Endothelial cell of umbilical vein (primary cell): ENCODE data around the gene CDH11. TPM values are rescaled to one million over a fixed set of nuclear protein-coding genes. Genes with fewer than 3 reads are reported as not detected.

Experiments
- BruUV-seq: library from RNA; stranded (reverse); fragments of 400-500 nt; replicated peaks from 2 replicates; lab custom pipeline; 2021; lab: Mats Ljungman, UMichigan
- CTCF ChIA-PET: fragments of 300-600, 350-600 bp; sonication (Branson Sonifier 250); formaldehyde crosslinking; loops from one replicate; lab custom pipeline; 2021; ENCODE audit warnings: antibody characterized with exemption, inconsistent platforms; lab: Charles Lee
- POLR2A ChIA-PET: fragments of 300-600, 350-600 bp; sonication (Branson Sonifier 250); formaldehyde crosslinking; loops from one replicate; lab custom pipeline; 2021; ENCODE audit warnings: antibody characterized with exemption, inconsistent platforms; lab: Charles Lee
- DNase-seq: peaks from one replicate; pipeline ENCODE4 v3.0.0-alpha.2; 2011; ENCODE audit warnings: low read depth, low spot score
- FAIRE-seq: peaks from 2 replicates; lab custom pipeline; 2011; peaks lifted over from hg19 to GRCh38; lab: Jason Lieb, UNC
- H2AFZ ChIP-seq: 2 replicates; pipeline ENCODE4 v1.6.0; 2012; ENCODE audit warnings: low read depth, low read length, control low read depth, inconsistent platforms
- H3K27ac ChIP-seq: 2 replicates; pipeline ENCODE4 v1.5.1; 2011; ENCODE audit warnings: low read depth, mild to moderate bottlenecking, control low read depth, low read length, moderate library complexity; ENCODE audit not compliant: insufficient read depth
- H3K27me3 ChIP-seq, 2 experiments: 2 replicates each; pipeline versions ENCODE4 v1.6.0 to v1.6.1; 2011; ENCODE audit warnings: low read length in 2 of 2, mixed read lengths in 1 of 2; ENCODE audit not compliant: control insufficient read depth in 2 of 2, insufficient read depth in 2 of 2
- H3K36me3 ChIP-seq, 2 experiments: 2 replicates in 1 of 2; 3 replicates in 1 of 2; pipeline ENCODE4 v1.5.1; 2011; ENCODE audit warnings: low read length in 2 of 2, mild to moderate bottlenecking in 1 of 2, moderate library complexity in 1 of 2; ENCODE audit not compliant: control insufficient read depth in 2 of 2, insufficient read depth in 2 of 2; ENCODE audit errors: extremely low read depth in 1 of 2
- H3K4me1 ChIP-seq: 3 replicates; pipeline ENCODE4 v1.5.1; 2011; ENCODE audit warnings: mild to moderate bottlenecking, low read length; ENCODE audit not compliant: control insufficient read depth, insufficient read depth; ENCODE audit errors: extremely low read depth
- H3K4me2 ChIP-seq: 2 replicates; pipeline ENCODE4 v1.6.1; 2011; ENCODE audit warnings: low read length, control low read depth, mixed read lengths; ENCODE audit not compliant: insufficient read depth
- H3K4me3 ChIP-seq, 3 experiments: fragments of 200-600 bp in 1 of 3; sonication (generic), shearing (Covaris generic) in 1 of 3; replicated peaks in 1 of 3; 2 replicates each; pipeline ENCODE4 v1.5.1; 2011 to 2016; ENCODE audit warnings: control low read depth in 3 of 3, low read length in 3 of 3, mild to moderate bottlenecking in 2 of 3, inconsistent platforms in 1 of 3, low read depth in 1 of 3, moderate library complexity in 1 of 3; ENCODE audit not compliant: insufficient read depth in 1 of 3
- H3K79me2 ChIP-seq: 2 replicates; pipeline ENCODE4 v1.6.0; 2012; ENCODE audit warnings: low read length, inconsistent platforms; ENCODE audit not compliant: control insufficient read depth, insufficient read depth
- H3K9ac ChIP-seq: replicated peaks from 2 replicates; pipeline ENCODE3; 2011; ENCODE audit warnings: low read length, control low read depth; ENCODE audit not compliant: insufficient read depth; ENCODE audit errors: extremely low read depth
- H3K9me1 ChIP-seq: replicated peaks from 3 replicates; pipeline ENCODE4 v1.6.0; 2011; ENCODE audit warnings: mild to moderate bottlenecking, low read length; ENCODE audit not compliant: control insufficient read depth, insufficient read depth; ENCODE audit errors: extremely low read depth
- H3K9me3 ChIP-seq: replicated peaks from 2 replicates; pipeline ENCODE4 v1.5.1; 2012; ENCODE audit warnings: low read length, inconsistent platforms; ENCODE audit not compliant: control insufficient read depth, insufficient read depth
- H4K20me1 ChIP-seq: replicated peaks from 2 replicates; pipeline ENCODE3; 2011; ENCODE audit warnings: mild to moderate bottlenecking, low read length; ENCODE audit not compliant: control insufficient read depth, insufficient read depth; ENCODE audit errors: extremely low read depth
- CTCF ChIP-seq, 2 donors: IDR thresholded peaks; 1 replicate in 1 of 2; 2 replicates in 1 of 2; pipeline ENCODE4 v1.5.1; 2011; ENCODE audit warnings: low read length in 2 of 2, mild to moderate bottlenecking in 2 of 2, moderate library complexity in 2 of 2, control low read depth in 1 of 2, inconsistent platforms in 1 of 2, low read depth in 1 of 2; ENCODE audit not compliant: insufficient read depth in 1 of 2; ENCODE audit errors: extremely low read depth in 1 of 2
- EZH2 ChIP-seq: IDR thresholded peaks from 2 replicates; pipeline ENCODE4 v1.6.1; 2012; ENCODE audit warnings: borderline replicate concordance, low read depth, mild to moderate bottlenecking, moderate library complexity, low read length, inconsistent platforms; ENCODE audit not compliant: severe bottlenecking
- FOS ChIP-seq: IDR thresholded peaks from 2 replicates; pipeline ENCODE4 v1.6.1; 2011; ENCODE audit warnings: mild to moderate bottlenecking, low read length, moderate library complexity, borderline replicate concordance; ENCODE audit not compliant: insufficient read depth
- GATA2 ChIP-seq: IDR thresholded peaks from 2 replicates; pipeline ENCODE4 v1.7.0; 2011; ENCODE audit warnings: low read depth, mild to moderate bottlenecking, moderate library complexity, mixed read lengths, low read length; ENCODE audit not compliant: insufficient read length, insufficient read depth
- JUN ChIP-seq: IDR thresholded peaks from 2 replicates; pipeline ENCODE4 v1.6.1; 2011; ENCODE audit warnings: borderline replicate concordance, low read depth; ENCODE audit not compliant: insufficient read length, insufficient read depth
- MAX ChIP-seq: IDR thresholded peaks from 2 replicates; pipeline ENCODE4 v1.6.1; 2011; ENCODE audit not compliant: insufficient read depth, insufficient read length
- MYC ChIP-seq: IDR thresholded peaks from one replicate; pipeline ENCODE4 v1.6.1; 2011; ENCODE audit warnings: mild to moderate bottlenecking, low read depth, low read length
- POLR2A ChIP-seq: IDR thresholded peaks from 2 replicates; pipeline ENCODE4 v1.6.1; 2012; ENCODE audit warnings: low read depth, mild to moderate bottlenecking, control low read depth, low read length
- POLR2AphosphoS5 ChIP-seq: IDR thresholded peaks from 2 replicates; pipeline ENCODE4 v1.6.1; 2012; ENCODE audit warnings: low read depth, mild to moderate bottlenecking, control low read depth, low read length, moderate library complexity; ENCODE audit not compliant: insufficient read depth
- dilution Hi-C: fragments of 300-500 bp; cut with MboI; formaldehyde crosslinking; loops from one replicate; pipeline ENCODE4 v1.15.0; 2019; ENCODE audit warnings: low sequenced_read_pairs; ENCODE audit not compliant: extremely low pct_ligation_motif_present
- intact Hi-C: fragments of 100-400 bp; cut with micrococcal nuclease; formaldehyde crosslinking; loops from one replicate; pipeline ENCODE4 v1.10.0; 2022
- polyA plus RNA-seq, 4 experiments: library from polyadenylated mRNA; depleted of rRNA in 3 of 4; stranded (reverse) in 3 of 4; unstranded in 1 of 4; fragments of >200 nt; gene quantifications; 2 replicates each; pipeline versions ENCODE4 v1.2.1 to v1.2.3, GENCODE V29; 2011 to 2012; ENCODE audit warnings: missing spikeins in 1 of 4
- total RNA-seq: library from RNA; stranded (reverse); gene quantifications from 2 replicates; pipeline ENCODE4 v1.2.3, GENCODE V29; 2021

CDH11 gene
- total and polyA plus RNA-seq, 2 donors (not counting 3 experiments of a cell fraction or from before 2014, with no cell fraction given): 30.4 to 32.7 TPM

GRCh38 chr16:65041667-65042066 is 80.2 kb downstream of the CDH11 start:
- dilution Hi-C loops: no loop called here
- FAIRE-seq: no peak

More at GRCh38 chr16:65041667-65042066, 80.2 kb downstream of the CDH11 start:
- H4K20me1 ChIP-seq: no peaks in the 10 kb centered on the region
- ChIA-PET POLR2A (no interaction called here), CTCF (no interaction called here)
- no peak overlapping the region for H3K27ac ChIP-seq
- no peak for DNase-seq
- H2AFZ ChIP-seq: no peak overlapping the region
- no peak overlapping the region for H3K4me2 ChIP-seq
- H3K79me2 ChIP-seq: no peaks in the 10 kb centered on the region
- TF ChIP-seq FOS (no peak), EZH2 (no peak), MAX (no peak), GATA2 (no peak), CTCF (IDR thresholded peaks at IDR 0.05; ENCODE audit: extremely low read depth in 1 of 2, insufficient read depth in 1 of 2, low read depth in 1 of 2, low read length in 2 of 2) (no peak), POLR2AphosphoS5 (no peak), JUN (no peak), MYC (no peak), POLR2A (no peak)
- H3K4me1 ChIP-seq: no peaks in the 10 kb centered on the region
- H3K9me3 ChIP-seq: no peaks in the 10 kb centered on the region
- H3K36me3 ChIP-seq: no peaks in the 10 kb centered on the region
- intact Hi-C loops: no loop called here
- H3K9ac ChIP-seq: no peak overlapping the region
- no peaks in the 10 kb centered on the region for H3K9me1 ChIP-seq
- H3K4me3 ChIP-seq: no peak overlapping the region
- no peaks in the 10 kb centered on the region for H3K27me3 ChIP-seq
- no TSS peak for BruUV-seq
